HG03135 (cell line): ENCODE data around the gene SIRPB2.

Experiments used
- ATAC-seq: cut with Tn5 transposase; IDR thresholded peaks from one replicate; pipeline ENCODE4 v1.9.1; 2021; ENCODE audit warnings: mild to moderate bottlenecking, moderate library complexity; ENCODE audit not compliant: unreplicated experiment

SIRPB2 gene

GRCh38 chr20:1491281-1491840 is at the start of gene SIRPB2:
Gene SIRPB2, minus strand, starts transcription at chr20:1491420. Its CDS starts 61 bp downstream, at chr20:1491359.
- ATAC-seq: no peak

- ATAC-seq: no peak
These were observed 48.7 kb upstream of the SIRPB2 start for GRCh38 chr20:1539816-1540419.

- no peak for ATAC-seq
These were observed 47.4 kb upstream of the SIRPB2 start for GRCh38 chr20:1538655-1539054.

GRCh38 chr20:1537731-1538058 is 46.5 kb upstream of the SIRPB2 start:
- ATAC-seq: no peak

- ATAC-seq: no peak
These were observed 45.9 kb upstream of the SIRPB2 start for GRCh38 chr20:1536893-1537730.

GRCh38 chr20:1535420-1536175 is 44.4 kb upstream of the SIRPB2 start:
- peak; percentile 91 for ATAC-seq

GRCh38 chr20:1534526-1534925 is 43.3 kb upstream of the SIRPB2 start:
- no peak for ATAC-seq

- no peak for ATAC-seq
These were observed 41.8 kb upstream of the SIRPB2 start for GRCh38 chr20:1533059-1533458.

GRCh38 chr20:1528811-1529210 is 37.6 kb upstream of the SIRPB2 start:
- no peak for ATAC-seq

GRCh38 chr20:1527923-1528322 is 36.7 kb upstream of the SIRPB2 start:
- no peak for ATAC-seq

- no peak for ATAC-seq
These were observed 35.7 kb upstream of the SIRPB2 start for GRCh38 chr20:1526896-1527295.

- ATAC-seq: no peak
These were observed 35.1 kb upstream of the SIRPB2 start for GRCh38 chr20:1526310-1526709.

- ATAC-seq: no peak
These were observed 32.8 kb upstream of the SIRPB2 start for GRCh38 chr20:1524004-1524403.

GRCh38 chr20:1517010-1517409 is 25.8 kb upstream of the SIRPB2 start:
- no peak for ATAC-seq

GRCh38 chr20:1513801-1514200 is 22.6 kb upstream of the SIRPB2 start:
- ATAC-seq: no peak

- no peak for ATAC-seq
These were observed 18.0 kb upstream of the SIRPB2 start for GRCh38 chr20:1509237-1509636.

GRCh38 chr20:1508574-1508973 is 17.4 kb upstream of the SIRPB2 start:
- ATAC-seq: no peak

- no peak for ATAC-seq
These were observed 16.1 kb upstream of the SIRPB2 start for GRCh38 chr20:1507276-1507675.

GRCh38 chr20:1505871-1506270 is 14.7 kb upstream of the SIRPB2 start:
- no peak for ATAC-seq

GRCh38 chr20:1505361-1505760 is 14.1 kb upstream of the SIRPB2 start:
- ATAC-seq: no peak

- peak; percentile 98 for ATAC-seq
These were observed 12.5 kb upstream of the SIRPB2 start for GRCh38 chr20:1503564-1504227.
